CMK (cell line): Measurements from ENCODE around the gene SPTBN2.
A peak's percentile ranks its signal among the peaks of the same experiment; 100 is the strongest.

Experiments
- DNase-seq: peaks from one replicate; pipeline ENCODE4 v3.0.0-alpha.2; 2010; ENCODE audit warnings: low read depth

The SPTBN2 gene

GRCh38 chr11:66728693-66729385 is at the start of gene SPTBN2:
TSS of gene SPTBN2 (minus strand) at chr11:66729216. CDS start at chr11:66721240, 7,976 bp downstream.
- no peak for DNase-seq

GRCh38 chr11:66768818-66769217 is 39.8 kb upstream of the SPTBN2 start:
- DNase-seq = no peak

DNA sequence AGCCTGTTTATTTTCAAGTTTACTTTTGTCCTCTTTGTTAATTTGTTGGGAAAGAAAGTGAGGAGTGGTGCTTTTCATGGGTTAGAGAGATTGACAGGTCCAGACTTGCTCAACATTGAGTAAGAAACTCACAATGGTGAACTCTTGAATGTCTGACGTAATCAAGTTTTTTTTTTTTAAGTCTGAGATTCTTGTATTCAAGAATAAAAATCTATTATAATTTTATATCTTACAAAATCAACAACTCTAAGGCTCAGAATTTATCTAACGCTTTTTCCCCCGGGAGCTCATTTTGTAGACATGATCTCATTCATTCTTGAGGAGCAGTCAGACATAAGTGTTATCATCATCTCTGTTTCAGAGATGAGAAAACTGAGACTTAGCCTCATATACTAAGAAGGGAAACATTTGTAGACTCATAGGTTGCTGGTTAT is 39.1 kb upstream of the SPTBN2 start:
- DNase-seq = no peak

GRCh38 chr11:66767666-66768065 is 38.6 kb upstream of the SPTBN2 start:
- DNase-seq = no peak

DNA sequence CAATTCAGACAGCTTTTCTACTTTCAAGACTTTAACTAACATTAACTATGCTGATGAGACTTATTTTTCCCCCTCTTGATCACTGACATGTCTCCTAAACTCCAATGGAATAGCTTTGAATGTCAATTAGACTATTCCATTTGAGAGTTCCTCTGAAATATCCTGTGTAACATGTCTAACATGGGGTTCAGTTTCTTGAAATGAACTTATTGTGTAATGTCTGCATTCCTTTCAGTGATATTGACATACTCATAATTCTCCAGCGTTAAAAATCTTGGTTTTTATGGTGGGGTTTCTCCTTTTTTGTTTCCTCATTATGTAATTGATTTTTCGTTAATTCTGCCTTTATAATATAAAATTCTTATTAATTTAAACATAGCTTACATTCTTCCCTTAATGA is 37.7 kb upstream of the SPTBN2 start:
- no peak for DNase-seq

DNA sequence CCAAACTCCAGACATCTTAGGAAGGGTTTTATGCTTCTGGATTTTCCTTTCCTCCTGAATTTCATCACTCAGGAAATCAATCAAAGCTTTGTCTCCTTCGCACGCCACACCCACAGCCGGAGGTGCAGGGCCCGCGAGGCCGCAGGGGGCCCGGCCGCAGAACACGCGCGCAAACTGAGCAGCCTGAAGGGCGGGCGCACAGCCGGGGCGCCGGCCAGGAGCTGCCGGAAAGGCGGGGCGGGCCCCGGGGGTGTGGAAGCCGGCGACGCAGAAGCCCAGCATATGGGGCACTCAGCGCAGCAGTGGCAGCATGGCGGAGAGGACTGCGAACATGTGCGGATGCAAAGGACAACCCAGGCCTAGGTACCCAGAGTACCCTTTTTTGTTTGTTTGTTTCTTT is 33.1 kb upstream of the SPTBN2 start:
- DNase-seq = no peak

DNA sequence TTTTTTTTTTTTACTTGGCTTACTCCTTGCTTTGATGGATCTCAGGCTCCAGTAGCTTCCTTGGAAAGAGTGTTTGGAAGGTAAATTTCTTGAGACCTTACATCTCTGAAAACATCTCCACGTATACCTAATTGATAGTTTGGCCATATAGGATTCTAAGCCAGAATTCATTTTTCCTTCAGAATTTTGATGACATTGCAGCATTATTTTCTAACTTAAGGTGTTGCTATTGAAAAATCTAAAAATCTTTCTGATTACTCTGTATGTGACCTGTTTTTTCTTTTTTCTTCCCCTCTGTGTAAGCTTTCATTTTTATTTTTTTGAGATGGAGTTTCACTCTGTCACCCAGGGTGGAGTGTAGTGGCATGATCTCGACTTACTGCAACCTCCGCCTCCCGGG is 23.1 kb upstream of the SPTBN2 start:
- DNase-seq = no peak

- no peak for DNase-seq
Measured at GRCh38 chr11:66749091-66749490, 20.1 kb upstream of the SPTBN2 start.

- no peak for DNase-seq
Measured at GRCh38 chr11:66747480-66747879, 18.5 kb upstream of the SPTBN2 start.

- DNase-seq = no peak
Measured at GRCh38 chr11:66745356-66746235, 16.6 kb upstream of the SPTBN2 start.

DNA sequence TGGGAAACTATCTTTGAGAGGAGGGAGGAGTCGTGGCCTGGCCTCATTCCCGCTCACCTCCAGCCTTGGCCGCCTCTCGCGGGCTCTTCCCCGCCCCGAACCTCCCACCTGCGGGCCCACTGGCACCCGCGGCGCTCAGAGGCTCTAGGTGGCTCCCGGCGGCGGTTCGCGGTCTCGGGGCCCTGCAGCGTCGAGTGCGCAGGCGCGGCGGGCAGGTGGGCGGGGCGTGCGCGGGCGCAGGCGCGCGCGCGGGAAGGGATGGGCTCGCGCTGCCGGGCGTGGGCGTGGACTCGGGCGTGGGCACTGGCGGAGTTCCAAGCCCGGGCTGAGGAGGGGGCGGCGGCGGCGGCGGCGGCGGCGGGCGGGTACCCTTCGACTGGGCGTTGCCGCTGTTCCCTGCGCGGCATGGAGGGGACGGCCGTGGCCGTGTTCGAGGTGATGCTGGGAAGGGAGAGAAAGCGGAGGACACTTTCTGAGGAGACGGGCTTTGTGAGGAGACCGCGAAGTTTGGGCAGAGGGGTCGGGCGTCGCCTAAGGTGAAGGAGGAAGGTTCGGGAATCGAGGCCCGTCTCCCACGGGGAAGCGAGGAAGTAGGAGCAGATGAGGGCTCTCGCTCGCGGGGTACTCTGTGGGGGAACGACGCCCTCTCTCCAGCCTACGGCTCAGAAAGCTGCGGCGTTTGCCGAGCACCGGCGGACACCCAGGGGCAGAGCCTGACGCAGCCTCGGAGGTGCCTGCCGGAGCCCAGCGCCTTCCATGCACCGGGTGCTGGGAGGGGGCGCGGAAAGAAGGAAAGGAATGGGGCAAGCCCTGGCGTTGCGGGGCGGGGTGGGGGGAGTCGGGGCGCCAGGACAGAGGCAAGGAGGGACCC is 15.7 kb upstream of the SPTBN2 start:
- peak; percentile 73 for DNase-seq

GRCh38 chr11:66743271-66743968 is 14.4 kb upstream of the SPTBN2 start:
- no peak for DNase-seq

DNA sequence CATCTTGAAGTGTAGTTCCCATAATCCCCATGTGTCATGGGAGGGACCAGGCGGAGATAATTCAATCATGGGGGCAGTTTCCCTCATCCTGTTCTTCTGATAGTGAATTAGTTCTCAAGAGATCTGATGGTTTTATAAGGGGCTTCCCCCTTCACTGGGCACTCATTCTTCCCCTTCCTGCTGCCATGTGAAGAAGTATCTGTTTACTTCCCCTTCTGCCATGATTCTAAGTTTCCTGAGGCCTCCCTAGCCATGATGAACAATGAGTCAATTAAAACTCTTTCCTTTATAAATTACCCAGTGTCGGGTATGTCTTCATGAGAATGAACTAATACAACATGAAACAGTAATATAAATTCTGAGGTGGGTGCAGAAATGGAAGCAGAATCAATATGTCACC is 12.1 kb upstream of the SPTBN2 start:
- peak; percentile 17 for DNase-seq

- no peak for DNase-seq
Measured at GRCh38 chr11:66739983-66740382, 11.0 kb upstream of the SPTBN2 start.

DNA sequence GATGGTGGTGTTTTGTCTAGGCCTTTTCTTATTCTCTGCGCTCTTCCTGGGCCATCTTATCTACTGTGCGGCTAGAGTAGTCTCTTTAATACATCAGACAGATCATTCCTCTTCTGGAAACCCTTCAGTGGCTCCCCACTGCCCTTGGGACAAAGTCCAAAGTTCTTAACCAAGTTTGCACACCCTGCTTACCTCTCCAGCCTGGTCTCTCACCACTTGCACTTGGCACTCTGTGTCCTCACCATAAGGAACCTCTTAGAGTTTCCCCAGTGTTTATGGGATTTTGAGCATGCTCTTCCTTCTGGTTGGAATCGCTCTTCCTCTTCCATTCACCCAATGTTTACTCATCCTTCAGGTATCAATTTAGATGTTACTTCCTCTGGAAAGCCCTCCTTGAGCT is 5.2 kb upstream of the SPTBN2 start:
- DNase-seq = no peak

- no peak for DNase-seq
Measured at GRCh38 chr11:66729447-66729846, 431 bp upstream of the SPTBN2 start.

GRCh38 chr11:66728038-66728692 is 851 bp downstream of the SPTBN2 start:
- no peak for DNase-seq

DNA sequence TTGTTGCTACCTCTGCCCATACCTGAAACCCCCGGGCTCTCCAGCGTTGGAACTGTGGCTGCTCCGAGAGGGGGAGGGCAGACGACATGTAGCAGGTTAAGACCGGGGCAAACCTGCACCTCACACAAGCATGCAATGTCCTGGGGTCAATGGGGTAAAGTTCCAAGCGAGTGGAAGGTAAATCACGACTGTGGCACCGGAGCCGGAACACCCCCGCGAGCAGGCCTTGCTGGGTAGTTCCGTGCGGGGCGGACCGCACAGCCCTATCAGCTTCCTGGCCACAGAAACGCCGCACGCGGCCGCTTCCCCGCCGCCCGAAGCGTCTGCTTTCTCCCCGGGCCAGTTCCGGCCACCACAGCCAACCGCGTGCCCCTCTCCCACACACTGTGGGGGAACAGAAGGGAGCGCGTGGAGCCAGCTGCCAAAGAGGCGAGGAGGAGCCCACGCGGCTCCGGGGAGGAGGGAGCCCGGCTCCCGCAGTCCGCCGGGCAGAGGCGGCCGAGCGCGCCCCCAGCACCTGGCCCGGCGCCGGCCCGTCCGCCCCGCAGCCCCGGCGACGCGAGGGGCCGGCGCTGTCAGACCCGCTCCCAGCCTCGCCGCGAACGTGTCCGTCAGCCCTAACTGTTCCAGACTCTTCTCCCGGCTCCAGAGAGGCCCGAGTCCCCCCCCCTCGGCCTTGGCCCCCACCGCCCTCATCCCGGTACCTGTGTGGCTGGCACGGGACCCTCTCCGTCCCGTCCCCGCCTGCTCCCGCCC is 1.6 kb downstream of the SPTBN2 start:
- peak; percentile 43 for DNase-seq

- no peak for DNase-seq
Measured at GRCh38 chr11:66725647-66726046, 3.4 kb downstream of the SPTBN2 start.

DNA sequence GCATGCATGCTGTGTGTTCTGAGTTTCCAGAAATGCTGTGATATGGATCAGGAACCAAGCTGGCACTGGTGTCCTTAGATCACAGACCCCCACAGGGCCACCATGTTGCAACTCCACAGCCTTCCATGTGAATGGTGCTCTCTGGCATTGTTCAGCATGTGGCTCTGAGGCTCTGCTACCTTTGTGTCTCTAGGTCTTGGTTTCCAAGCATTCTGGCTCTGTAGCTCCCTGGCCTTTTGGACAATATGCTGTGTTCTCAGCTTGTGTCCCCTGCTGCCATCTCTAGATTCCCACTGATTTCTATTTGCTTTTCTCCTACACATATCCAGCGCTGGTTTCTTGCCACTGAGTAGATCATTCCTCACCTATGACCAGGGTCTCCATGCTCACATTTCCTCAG is 3.9 kb downstream of the SPTBN2 start:
- no peak for DNase-seq
